Breast epithelium (tissue), 3 donors: ENCODE data around the gene CUL1.

ENCODE experiments used
- CTCF ChIP-seq, 3 donors: fragments of 450-650 bp; IDR thresholded peaks; one replicate each; pipeline ENCODE4 v1.5.1; 2016 to 2017; ENCODE audit warnings: antibody characterized with exemption in 3 of 3, mild to moderate bottlenecking in 3 of 3, moderate library complexity in 3 of 3
- POLR2A ChIP-seq: fragments of 450-650 bp; IDR thresholded peaks from one replicate; pipeline ENCODE4 v1.6.1; 2016; ENCODE audit warnings: antibody characterized with exemption, mild to moderate bottlenecking, moderate library complexity

DNA sequence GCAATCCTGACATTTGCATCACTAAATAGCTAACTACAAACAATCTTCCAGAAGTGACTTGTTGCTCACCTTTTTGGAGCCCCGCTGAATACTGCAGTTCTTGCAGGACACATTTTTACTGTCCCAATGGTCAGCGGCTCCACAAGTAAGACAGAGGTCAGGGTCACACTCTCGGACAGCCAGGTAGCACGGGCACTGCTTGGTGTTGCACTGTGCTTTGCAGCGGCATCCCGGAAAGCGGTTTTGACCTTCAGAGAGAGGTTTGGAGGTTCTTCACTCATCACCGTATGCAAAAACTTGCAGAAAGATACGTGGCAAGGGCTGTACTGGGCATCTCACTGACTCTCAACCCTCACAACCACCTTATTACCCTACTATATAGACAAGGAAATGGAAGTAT, 115.2 kb downstream of the CUL1 start:
- no peak for TF ChIP-seq CTCF (IDR thresholded peaks at IDR 0.05)
- no peak for TF ChIP-seq POLR2A
